ENCODE results near the gene SENP1.

SENP1 gene

DNA sequence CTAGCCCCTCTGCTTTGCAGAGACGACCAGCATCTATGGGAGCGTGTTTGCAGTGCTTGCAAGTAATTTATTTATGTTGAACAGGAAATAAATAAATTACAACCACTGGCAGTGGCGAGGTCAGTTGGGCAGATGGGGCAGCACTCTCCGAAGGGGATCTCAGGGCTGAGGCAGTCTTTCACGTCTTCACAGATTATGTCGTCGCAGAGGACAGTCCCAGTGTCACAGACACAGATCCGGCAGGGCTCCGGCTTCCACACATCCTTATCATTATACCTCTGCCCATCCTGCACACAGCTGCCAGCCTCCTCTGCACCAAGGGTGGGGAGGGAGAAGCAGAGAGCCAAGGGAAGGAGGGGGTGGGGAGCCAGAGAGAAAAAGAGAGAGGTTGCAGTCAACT is 106.1 kb downstream of the SENP1 start:
- no peak for DNase-seq (ENCODE audit: low read depth)

DNA sequence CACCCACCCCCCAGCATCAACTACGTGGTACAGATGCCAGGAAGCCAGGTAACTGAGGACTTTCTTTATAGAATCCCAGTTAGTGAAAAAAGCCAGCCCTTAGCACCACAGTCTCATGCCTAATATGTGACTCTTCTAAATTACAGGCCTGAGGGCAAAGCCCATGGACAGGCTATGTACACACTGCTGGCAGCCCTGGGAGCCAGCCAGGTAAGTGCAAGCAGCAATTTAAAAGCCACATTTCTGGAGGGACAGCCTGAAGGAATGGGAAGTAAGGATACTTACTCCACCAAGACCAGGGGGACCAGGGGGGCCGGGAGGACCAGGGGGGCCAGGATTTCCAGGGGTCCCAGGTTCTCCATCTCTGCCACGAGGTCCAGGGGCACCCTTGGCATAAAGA is 108.6 kb downstream of the SENP1 start:
- no peak for DNase-seq (ENCODE audit: low read depth)

GRCh38 chr12:47995981-47996401 is 109.9 kb downstream of the SENP1 start:
- DNase-seq (ENCODE audit: low read depth), result no peak

DNA sequence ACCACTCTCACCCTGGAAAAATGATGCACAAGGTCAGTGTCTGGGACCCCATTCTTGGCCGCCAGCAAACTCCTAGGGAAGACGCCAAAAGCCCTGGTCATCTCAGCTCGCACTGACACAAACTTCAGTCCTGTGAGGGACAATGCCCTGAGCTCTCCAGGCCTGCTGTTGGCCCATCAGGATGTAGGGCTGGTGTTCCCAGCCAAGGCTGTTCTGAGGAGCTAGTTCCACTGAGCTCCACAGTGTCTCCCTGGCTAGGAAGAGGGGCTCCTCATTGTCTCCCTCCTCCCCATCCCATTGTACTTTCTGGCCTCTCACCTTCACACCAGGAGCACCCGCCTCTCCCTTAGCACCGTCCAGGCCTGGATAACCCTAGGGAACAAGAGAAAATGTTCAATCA is 112.4 kb downstream of the SENP1 start:
- no peak for DNase-seq (ENCODE audit: low read depth)
